ENCODE measurements around the gene TMEM141. TPM values are rescaled to one million over a fixed set of nuclear protein-coding genes. Genes with fewer than 3 reads are reported as not detected.
"Not testable (repeated sequence)": the region's sequence is repeated elsewhere in the genome, so short reads cannot be mapped to it uniquely, and the experiment has no call there.

The TMEM141 gene
- total RNA-seq, 1 donor from 2014 or later, result 73.2 TPM

DNA sequence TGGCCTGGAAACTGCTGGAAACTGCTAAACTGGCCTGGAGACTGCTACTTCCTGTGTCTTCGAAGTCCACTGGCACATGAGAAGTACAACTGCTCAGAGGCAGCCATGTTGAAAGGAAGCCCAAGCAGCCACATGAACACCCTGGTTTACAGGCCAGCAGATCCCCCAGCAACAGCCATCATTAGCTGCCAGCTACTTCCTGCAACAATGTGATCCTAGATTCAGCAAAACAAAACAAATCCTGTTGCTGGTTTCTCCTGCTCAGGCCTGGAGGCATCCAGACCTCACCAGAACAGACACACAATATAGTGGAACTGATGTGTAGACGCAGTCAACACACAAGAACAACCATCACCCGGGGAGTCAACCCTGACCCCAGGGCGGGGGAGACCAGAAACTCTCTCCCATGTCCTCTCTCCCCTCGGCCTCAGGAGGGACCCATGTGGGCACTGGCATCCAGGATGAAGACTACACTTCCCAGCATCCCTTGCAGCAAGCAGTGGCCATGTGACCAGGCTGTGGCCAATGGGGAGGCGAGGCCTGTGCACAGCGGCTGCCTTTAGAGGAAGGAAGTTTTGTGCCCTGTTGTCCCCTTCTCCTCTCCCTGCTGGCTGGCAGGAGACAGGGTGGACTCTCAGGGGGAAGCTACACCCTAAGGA lies 17.6 kb upstream of the TMEM141 start:
- DNase-seq (ENCODE audit: low read depth, low spot score), result no peak

DNA sequence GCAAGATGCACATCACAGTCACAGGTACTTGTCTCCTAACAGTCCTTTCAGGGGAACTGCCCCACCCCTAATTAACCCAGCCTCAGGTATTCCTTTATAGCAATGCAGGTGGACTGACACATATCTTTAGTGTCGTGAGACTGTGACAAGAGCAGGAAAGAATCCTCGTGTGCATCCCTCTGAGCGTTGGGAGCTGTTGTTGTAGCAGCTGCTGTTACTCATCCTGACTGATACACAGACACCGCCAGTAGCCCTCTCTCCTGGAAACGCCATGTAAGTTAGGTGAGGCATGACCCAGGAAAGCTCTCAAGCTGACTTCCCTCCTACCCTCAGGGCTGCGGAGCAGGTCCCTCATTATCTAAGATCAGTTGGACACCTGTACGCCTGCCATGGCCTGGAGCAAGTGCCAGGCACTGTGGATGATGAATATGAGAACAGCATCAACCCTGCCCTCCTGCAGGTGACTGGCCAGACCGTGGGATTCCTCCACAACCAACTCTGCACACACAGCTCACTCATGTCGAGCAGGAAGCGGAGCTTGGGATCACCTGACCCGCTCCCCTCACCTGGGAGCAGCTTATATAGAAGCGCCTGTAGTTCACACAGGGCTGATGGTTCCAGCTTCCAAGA lies 16.6 kb upstream of the TMEM141 start:
- DNase-seq (ENCODE audit: low read depth, low spot score), result no peak

- no peak for DNase-seq (ENCODE audit: low read depth, low spot score)
Observed at GRCh38 chr9:136775191-136775590, 16.0 kb upstream of the TMEM141 start.

- no peak for DNase-seq (ENCODE audit: low read depth, low spot score)
Observed at GRCh38 chr9:136776947-136777346, 14.2 kb upstream of the TMEM141 start.

- DNase-seq (ENCODE audit: low read depth, low spot score), result no peak
Observed at GRCh38 chr9:136777359-136777758, 13.8 kb upstream of the TMEM141 start.

DNA sequence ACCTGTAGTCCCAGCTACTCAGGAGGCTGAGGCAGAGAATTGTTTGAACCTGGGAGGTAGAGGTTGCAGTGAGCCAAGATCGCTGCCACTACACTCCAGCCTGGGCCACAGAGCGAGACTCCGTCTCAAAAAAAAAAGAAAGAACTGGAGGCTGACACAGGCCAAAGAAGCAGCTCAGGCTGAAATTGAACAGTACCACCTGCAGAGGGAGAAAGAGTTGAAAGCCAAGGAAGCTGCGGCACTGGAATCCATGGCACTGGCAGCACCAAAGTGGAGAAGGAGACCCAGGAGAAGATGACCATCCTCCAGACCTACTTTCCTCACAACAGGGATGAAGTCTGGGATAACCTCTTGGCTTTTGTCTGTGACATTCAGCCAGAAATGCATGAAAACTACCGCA lies 11.3 kb upstream of the TMEM141 start:
- DNase-seq (ENCODE audit: low read depth, low spot score), result no peak

DNA sequence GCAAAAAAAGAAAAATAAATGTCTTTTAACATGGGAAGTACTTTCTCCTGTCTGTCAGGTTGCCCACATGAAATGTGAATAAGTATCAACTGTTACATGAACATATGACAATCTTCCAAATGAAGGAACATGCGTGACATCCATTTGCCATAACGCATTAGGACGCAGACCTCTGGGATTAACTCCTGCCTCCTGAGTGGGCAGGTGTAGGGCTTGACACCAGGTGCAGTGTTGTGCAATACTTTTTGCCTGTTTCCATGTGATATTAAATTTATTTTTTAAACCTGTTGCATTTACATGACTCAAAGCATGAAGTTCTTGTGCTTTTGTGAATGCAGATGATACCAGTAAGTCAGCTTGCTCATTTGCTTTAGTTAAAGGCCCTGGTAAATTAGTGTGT lies 8.7 kb upstream of the TMEM141 start:
- DNase-seq (ENCODE audit: low read depth, low spot score), result no peak

DNA sequence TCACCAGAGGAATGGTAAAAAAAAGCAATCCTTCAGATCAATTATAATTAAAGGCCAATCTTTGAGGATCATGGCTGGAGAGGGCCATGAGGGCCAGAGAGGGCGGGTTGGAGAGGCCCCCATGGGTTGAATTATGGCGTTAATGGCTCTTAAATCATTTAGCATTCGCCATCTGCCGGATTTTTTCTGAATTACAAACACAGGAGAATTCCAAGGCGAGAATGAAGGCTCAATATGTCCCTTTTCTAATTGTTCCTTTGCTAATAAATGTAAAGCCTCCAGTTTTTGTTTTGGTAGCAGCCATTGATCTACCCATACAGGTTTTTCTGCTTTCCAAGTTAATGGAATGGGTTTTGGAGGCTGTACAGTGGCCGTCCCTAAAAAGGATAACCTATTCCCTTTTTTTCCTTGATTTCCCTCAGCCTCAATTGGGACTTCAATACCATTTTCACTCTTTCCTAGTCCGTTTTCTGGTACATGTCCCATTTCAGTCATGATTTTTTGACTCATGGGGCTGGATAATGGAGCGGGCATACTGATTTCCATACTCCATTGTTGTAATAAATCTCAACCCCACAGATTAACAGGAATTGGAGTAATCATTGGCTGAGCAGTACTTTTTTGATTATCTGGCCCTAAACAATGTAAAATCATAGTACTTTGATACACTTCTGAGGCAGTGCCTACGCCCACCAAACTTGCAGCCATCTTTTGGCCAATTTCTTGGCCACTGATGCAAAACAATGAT lies 6.7 kb upstream of the TMEM141 start:
- no peak for DNase-seq (ENCODE audit: low read depth, low spot score)

DNA sequence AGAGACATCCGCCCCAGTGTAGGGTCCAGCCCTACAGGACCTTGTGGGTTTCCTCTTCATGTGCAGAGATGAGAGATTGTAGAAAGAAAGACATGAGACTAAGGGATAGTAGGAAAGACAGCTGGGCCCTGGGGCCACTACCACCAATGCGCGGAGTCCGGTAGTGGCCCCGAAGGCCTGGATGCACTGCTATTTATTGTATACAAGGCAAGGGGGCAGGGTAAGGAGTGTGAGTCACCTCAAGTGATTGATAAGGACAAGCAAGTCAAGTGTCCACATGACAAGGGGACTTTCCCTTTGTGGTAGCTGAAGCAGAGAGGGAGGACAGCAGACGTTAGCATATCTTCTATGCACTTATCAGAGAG lies 6.2 kb upstream of the TMEM141 start:
- DNase-seq (ENCODE audit: low read depth, low spot score), result no peak

- not testable (repeated sequence) for DNase-seq (ENCODE audit: low read depth, low spot score)
Observed at GRCh38 chr9:136785565-136786355, 5.4 kb upstream of the TMEM141 start.

- DNase-seq (ENCODE audit: low read depth, low spot score), result no peak
Observed at GRCh38 chr9:136786451-136786850, 4.7 kb upstream of the TMEM141 start.

DNA sequence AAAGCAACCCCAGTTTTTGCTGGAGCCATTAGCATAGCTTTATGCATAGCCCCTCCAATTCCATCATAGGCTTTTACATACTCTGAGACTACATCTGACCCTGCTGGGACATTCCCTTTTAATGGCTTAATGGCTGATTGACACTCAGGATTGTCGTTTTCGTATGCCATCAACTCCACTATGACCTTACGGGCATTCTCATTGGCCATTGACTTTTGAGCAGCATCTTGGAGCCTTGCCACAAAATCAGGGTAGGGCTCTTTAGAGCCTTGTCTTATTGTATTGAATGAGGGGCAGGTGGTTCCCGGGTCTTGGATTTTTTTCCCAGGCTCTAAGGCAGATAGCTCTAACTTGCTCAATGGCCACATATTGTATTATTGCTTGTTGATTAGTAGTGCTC lies 4.2 kb upstream of the TMEM141 start:
- not testable (repeated sequence) for DNase-seq (ENCODE audit: low read depth, low spot score)

GRCh38 chr9:136787690-136788400 lies 3.3 kb upstream of the TMEM141 start:
- DNase-seq (ENCODE audit: low read depth, low spot score), result no peak

DNA sequence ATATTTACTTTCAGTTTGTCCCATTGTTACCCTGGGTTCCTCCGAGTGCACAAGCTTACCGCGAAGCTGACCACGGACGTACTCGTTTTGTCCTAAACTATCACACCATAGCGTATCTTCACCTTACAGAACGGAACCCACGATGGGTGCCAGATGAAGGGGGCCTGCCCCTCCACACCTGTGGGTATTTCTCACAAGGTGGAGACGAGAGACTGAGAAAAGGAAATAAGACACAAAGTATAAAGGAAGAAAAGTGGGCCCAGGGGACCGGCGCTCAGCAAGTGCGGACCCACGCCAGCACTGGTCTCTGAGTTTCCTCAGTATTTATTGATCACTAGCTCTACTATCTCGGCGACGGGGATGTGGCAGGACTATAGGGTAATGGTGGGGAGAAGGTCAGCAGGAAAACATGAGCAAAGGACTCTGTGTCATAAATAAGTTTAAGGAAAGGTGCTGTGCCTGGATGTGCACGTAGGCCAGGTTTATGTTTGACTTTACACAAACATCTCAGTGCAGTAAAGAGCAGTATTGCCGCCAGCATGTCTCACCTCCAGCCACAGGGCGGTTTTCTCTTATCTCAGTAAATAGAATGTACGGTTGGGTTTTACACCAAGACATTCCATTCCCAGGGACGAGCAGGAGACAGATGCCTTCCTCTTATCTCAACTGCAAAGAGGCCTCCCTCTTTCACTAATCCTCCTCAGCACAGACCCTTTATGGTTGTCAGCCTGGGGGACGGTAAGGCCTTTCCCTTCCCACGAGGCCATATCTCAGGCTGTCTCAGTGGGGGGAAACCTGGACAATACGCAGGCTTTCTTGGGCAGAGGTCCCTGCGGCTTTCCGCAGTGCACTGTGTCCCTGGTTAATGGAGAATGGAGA lies 2.3 kb upstream of the TMEM141 start:
- not testable (repeated sequence) for DNase-seq (ENCODE audit: low read depth, low spot score)

DNA sequence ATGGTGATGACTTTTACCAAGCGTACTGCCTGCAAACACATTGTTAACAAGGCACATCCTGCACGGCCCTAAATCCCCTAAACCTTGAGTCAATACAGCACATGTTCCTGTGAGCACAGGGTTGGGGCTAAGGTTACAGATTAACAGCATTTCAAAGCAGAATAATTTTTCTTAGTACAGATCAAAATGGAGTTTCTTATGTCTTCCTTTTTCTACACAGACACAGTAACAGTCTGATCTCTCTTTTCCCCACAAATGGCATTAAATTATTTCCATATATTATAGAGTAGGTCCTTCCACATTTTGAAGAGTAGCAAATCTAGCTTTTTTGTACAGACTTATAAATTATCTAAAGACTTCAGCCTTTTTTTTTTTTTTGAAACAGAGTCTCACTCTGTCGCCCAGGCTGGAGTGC lies 1.6 kb upstream of the TMEM141 start:
- no peak for DNase-seq (ENCODE audit: low read depth, low spot score)

GRCh38 chr9:136791516-136792276 lies 552 bp downstream of the TMEM141 start:
- no peak for DNase-seq (ENCODE audit: low read depth, low spot score)

DNA sequence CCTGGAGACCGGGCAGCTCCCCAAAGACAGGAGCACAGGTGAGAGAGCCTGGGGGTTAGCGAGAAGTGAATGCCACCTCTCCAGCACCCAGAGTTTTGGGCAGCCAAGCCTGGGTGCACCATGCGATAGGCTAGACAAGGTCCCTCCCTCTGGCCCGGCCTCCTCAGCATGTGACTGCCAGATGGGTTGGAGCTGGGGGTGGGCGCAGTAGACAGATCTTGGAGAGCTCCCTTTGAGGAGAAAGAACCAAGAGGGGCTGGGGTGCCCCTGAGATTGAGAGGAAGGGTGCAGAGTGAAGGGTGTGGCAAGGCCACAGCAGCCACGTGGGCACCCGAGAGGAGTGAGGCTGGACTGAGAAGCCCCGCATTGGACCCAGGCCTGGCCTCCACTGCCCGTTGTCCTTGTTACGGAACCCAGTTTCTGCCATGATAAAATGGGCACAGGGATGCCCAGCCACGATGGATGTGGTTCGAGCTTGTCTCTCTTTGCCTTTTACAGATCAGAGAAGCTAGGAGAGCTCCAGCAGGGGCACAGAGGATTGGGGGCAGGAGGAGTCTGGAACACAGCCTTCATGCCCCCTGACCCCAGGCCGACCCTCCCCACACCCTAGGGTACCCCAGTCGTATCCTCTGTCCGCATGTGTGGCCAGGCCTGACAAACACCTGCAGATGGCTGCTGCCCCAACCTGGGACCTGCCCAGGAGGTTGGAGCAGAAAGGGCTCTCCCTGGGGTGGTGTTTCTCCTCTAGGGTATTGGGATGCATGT lies 1.4 kb downstream of the TMEM141 start:
- DNase-seq (ENCODE audit: low read depth, low spot score), result no peak

DNA sequence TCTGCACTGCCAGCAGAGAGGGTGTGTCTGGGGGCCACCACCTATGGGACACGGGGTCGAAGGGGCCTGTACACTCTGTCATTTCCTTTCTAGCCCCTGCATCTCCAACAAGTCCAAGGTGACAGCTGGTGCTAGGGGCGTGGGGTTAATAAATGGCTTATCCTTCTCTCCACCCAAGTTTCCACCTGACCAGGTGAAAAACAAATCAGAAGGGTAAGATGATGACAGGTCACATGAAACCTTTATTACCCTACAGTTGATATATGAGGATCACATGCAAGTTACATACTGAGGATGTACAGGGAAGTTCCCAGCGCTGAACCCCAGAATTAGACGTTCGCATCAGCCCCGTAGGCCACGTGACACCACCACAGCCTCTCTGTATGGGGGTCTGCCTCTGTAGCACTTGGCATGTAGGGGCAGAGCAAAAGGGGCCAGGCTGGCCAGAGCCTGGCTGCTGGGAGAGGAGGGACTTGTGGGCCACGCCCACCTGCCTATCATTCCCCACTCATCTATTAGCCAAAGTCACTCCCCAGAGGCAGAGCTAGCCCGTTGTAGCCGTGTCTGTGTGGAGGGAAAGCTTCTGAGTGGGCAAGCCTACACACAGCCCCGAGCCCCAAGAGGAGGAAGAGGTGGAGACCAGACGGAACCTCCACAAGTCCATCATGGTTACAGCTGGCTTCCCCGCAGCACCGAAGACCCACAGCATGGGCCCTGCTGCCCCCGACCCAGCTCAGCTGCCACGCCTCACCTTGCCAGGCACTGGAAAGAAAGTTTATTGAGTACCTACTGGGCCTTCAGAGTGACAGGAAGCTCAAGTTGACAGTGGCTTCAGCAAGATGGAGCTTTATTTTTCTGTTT lies 2.2 kb downstream of the TMEM141 start:
- DNase-seq (ENCODE audit: low read depth, low spot score), result no peak
